ENCODE measurements around the gene KRT77.
"Not testable (repeated sequence)": the region's sequence is repeated elsewhere in the genome, so short reads cannot be mapped to it uniquely, and the experiment has no call there.

The KRT77 gene

GRCh38 chr12:52675301-52675701 lies 28.0 kb downstream of the KRT77 start:
- DNase-seq (ENCODE audit: low spot score) = no peak

- DNase-seq (ENCODE audit: low spot score) = no peak
Observed at GRCh38 chr12:52674433-52674775, 28.9 kb downstream of the KRT77 start.

GRCh38 chr12:52673713-52674432 lies 29.5 kb downstream of the KRT77 start:
- DNase-seq (ENCODE audit: low spot score) = no peak

GRCh38 chr12:52673217-52673616 lies 30.1 kb downstream of the KRT77 start:
- DNase-seq (ENCODE audit: low spot score) = no peak

- no peak for DNase-seq (ENCODE audit: low spot score)
Observed at GRCh38 chr12:52672321-52672933, 30.9 kb downstream of the KRT77 start.

GRCh38 chr12:52670961-52671360 lies 32.4 kb downstream of the KRT77 start:
- DNase-seq (ENCODE audit: low spot score) = no peak

- no peak for DNase-seq (ENCODE audit: low spot score)
Observed at GRCh38 chr12:52670506-52670905, 32.8 kb downstream of the KRT77 start.

- not testable (repeated sequence) for DNase-seq (ENCODE audit: low spot score)
Observed at GRCh38 chr12:52669941-52670340, 33.4 kb downstream of the KRT77 start.

- no peak for DNase-seq (ENCODE audit: low spot score)
Observed at GRCh38 chr12:52669426-52669825, 33.9 kb downstream of the KRT77 start.

- no peak for DNase-seq (ENCODE audit: low spot score)
Observed at GRCh38 chr12:52667931-52668330, 35.4 kb downstream of the KRT77 start.

- no peak for DNase-seq (ENCODE audit: low spot score)
Observed at GRCh38 chr12:52667509-52667908, 35.8 kb downstream of the KRT77 start.

GRCh38 chr12:52666471-52666870 lies 36.9 kb downstream of the KRT77 start:
- DNase-seq (ENCODE audit: low spot score) = no peak

GRCh38 chr12:52663420-52663819 lies 39.9 kb downstream of the KRT77 start:
- DNase-seq (ENCODE audit: low spot score) = no peak

GRCh38 chr12:52662918-52663229 lies 40.5 kb downstream of the KRT77 start:
- no peak for DNase-seq (ENCODE audit: low spot score)

- no peak for DNase-seq (ENCODE audit: low spot score)
Observed at GRCh38 chr12:52662093-52662917, 41.0 kb downstream of the KRT77 start.

GRCh38 chr12:52661668-52662067 lies 41.7 kb downstream of the KRT77 start:
- no peak for DNase-seq (ENCODE audit: low spot score)

GRCh38 chr12:52660934-52661499 lies 42.3 kb downstream of the KRT77 start:
- DNase-seq (ENCODE audit: low spot score) = no peak

GRCh38 chr12:52659951-52660350 lies 43.4 kb downstream of the KRT77 start:
- DNase-seq (ENCODE audit: low spot score) = no peak

- no peak for DNase-seq (ENCODE audit: low spot score)
Observed at GRCh38 chr12:52659395-52659794, 43.9 kb downstream of the KRT77 start.

- no peak for DNase-seq (ENCODE audit: low spot score)
Observed at GRCh38 chr12:52658196-52658595, 45.1 kb downstream of the KRT77 start.

GRCh38 chr12:52657250-52657902 lies 45.9 kb downstream of the KRT77 start:
- DNase-seq (ENCODE audit: low spot score) = no peak

GRCh38 chr12:52656616-52657015 lies 46.7 kb downstream of the KRT77 start:
- DNase-seq (ENCODE audit: low spot score) = no peak

Data from hepatic stellate cell (primary cell).